ENCODE data around the gene SLC5A3.

Gene SLC5A3

GRCh38 chr21:34112316-34113033 lies 39.1 kb downstream of the SLC5A3 start:
- no peak for DNase-seq (ENCODE audit: extremely low spot score)
- ChIA-PET CTCF (interaction anchor here (0.5 kb wide), 1 partner anchor 191 kb away, joined by 3 read pairs; no protein-coding TSS in a partner anchor), POLR2A (no interaction called here)
- TF ChIP-seq NFRKB (IDR thresholded peaks at IDR 0.05) = no peak
- no peak for TF ChIP-seq SUZ12 (IDR thresholded peaks at IDR 0.05)
- no peak for TF ChIP-seq HDGF (IDR thresholded peaks at IDR 0.05; ENCODE audit: borderline replicate concordance)
- TF ChIP-seq SP1 (IDR thresholded peaks at IDR 0.05) = no peak
- TF ChIP-seq ARNT (IDR thresholded peaks at IDR 0.05) = no peak
- TF ChIP-seq ZNF384 (IDR thresholded peaks at IDR 0.05) = no peak
- TF ChIP-seq FOXA1 (IDR thresholded peaks at IDR 0.05) = no peak

DNA sequence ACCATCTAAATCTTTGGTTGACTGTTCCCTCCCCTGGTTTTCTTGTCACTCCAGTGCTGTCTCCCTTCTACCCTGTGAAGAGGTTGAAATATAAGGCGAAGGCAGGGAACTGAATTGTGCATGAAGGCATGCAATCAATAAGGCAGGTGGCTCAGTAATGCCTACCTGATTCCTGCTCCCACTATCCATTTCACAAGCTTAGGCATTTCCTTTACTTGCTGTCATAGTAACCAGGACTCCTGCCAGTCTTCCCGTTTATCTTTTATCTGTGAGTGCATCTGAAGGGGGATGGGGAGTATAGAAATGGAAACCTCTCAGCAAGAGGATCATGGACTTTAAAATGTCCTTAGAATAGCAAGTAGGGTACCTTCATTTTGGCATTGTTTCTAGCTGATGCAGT lies 40.5 kb downstream of the SLC5A3 start:
- DNase-seq (ENCODE audit: extremely low spot score) = no peak
- no peak for TF ChIP-seq SUZ12 (IDR thresholded peaks at IDR 0.05)
- no peak for TF ChIP-seq FOXA1 (IDR thresholded peaks at IDR 0.05)
- no peak for TF ChIP-seq L3MBTL2 (conservative IDR thresholded peaks at IDR 0.05)
- no peak for TF ChIP-seq ARNT (IDR thresholded peaks at IDR 0.05)
- TF ChIP-seq BHLHE40 (IDR thresholded peaks at IDR 0.05; ENCODE audit: borderline replicate concordance) = no peak
- no peak for TF ChIP-seq LEF1 (IDR thresholded peaks at IDR 0.05; ENCODE audit: borderline replicate concordance)
- TF ChIP-seq SP1 (IDR thresholded peaks at IDR 0.05) = no peak
- TF ChIP-seq HDGF (IDR thresholded peaks at IDR 0.05; ENCODE audit: borderline replicate concordance) = no peak
- TF ChIP-seq FOXM1 (IDR thresholded peaks at IDR 0.05; ENCODE audit: borderline replicate concordance) = no peak
- no peak for TF ChIP-seq CTBP1 (IDR thresholded peaks at IDR 0.05; ENCODE audit: borderline replicate concordance)
- TF ChIP-seq, protein P1, sequence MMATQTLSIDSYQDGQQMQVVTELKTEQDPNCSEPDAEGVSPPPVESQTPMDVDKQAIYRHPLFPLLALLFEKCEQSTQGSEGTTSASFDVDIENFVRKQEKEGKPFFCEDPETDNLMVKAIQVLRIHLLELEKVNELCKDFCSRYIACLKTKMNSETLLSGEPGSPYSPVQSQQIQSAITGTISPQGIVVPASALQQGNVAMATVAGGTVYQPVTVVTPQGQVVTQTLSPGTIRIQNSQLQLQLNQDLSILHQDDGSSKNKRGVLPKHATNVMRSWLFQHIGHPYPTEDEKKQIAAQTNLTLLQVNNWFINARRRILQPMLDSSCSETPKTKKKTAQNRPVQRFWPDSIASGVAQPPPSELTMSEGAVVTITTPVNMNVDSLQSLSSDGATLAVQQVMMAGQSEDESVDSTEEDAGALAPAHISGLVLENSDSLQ (IDR thresholded peaks at IDR 0.05) = no peak
- no peak for TF ChIP-seq ELF4 (IDR thresholded peaks at IDR 0.05)
- TF ChIP-seq ZNF384 (IDR thresholded peaks at IDR 0.05) = no peak
- ChIA-PET CTCF (no interaction called here), POLR2A (no interaction called here)

GRCh38 chr21:34115160-34115559 lies 41.8 kb downstream of the SLC5A3 start:
- POLR2A ChIA-PET = no interaction called here

GRCh38 chr21:34116569-34116968 lies 43.2 kb downstream of the SLC5A3 start:
- TF ChIP-seq BHLHE40 (IDR thresholded peaks at IDR 0.05; ENCODE audit: borderline replicate concordance) (no peak), ARNT (IDR thresholded peaks at IDR 0.05) (no peak), HDGF (IDR thresholded peaks at IDR 0.05; ENCODE audit: borderline replicate concordance) (no peak), FOXM1 (IDR thresholded peaks at IDR 0.05; ENCODE audit: borderline replicate concordance) (no peak), SP1 (IDR thresholded peaks at IDR 0.05) (no peak), ZNF384 (IDR thresholded peaks at IDR 0.05) (no peak), SUZ12 (IDR thresholded peaks at IDR 0.05) (no peak)
- TF ChIP-seq, protein P1 (IDR thresholded peaks at IDR 0.05) = no peak
- ChIA-PET POLR2A (no interaction called here), CTCF (no interaction called here)
- no peak for DNase-seq (ENCODE audit: extremely low spot score)

More at GRCh38 chr21:34115160-34115559, 41.8 kb downstream of the SLC5A3 start:
- CTCF ChIA-PET = no interaction called here
- DNase-seq (ENCODE audit: extremely low spot score) = no peak
- no peak for TF ChIP-seq BHLHE40 (IDR thresholded peaks at IDR 0.05; ENCODE audit: borderline replicate concordance)
- no peak for TF ChIP-seq L3MBTL2 (conservative IDR thresholded peaks at IDR 0.05)
- TF ChIP-seq ZNF384 (IDR thresholded peaks at IDR 0.05) = no peak
- TF ChIP-seq LEF1 (IDR thresholded peaks at IDR 0.05; ENCODE audit: borderline replicate concordance) = no peak
- TF ChIP-seq SUZ12 (IDR thresholded peaks at IDR 0.05) = no peak
- TF ChIP-seq SP1 (IDR thresholded peaks at IDR 0.05) = no peak
- TF ChIP-seq FOXM1 (IDR thresholded peaks at IDR 0.05; ENCODE audit: borderline replicate concordance) = no peak
- TF ChIP-seq ARNT (IDR thresholded peaks at IDR 0.05) = no peak
- TF ChIP-seq FOXA1 (IDR thresholded peaks at IDR 0.05) = no peak

GRCh38 chr21:34120867-34121266 lies 47.5 kb downstream of the SLC5A3 start:
- POLR2A ChIA-PET = no interaction called here
- TF ChIP-seq BHLHE40 (IDR thresholded peaks at IDR 0.05; ENCODE audit: borderline replicate concordance) (no peak), SP1 (IDR thresholded peaks at IDR 0.05) (no peak), TARDBP (IDR thresholded peaks at IDR 0.05) (no peak), ELF4 (IDR thresholded peaks at IDR 0.05) (no peak), NFRKB (IDR thresholded peaks at IDR 0.05) (no peak), HDGF (IDR thresholded peaks at IDR 0.05; ENCODE audit: borderline replicate concordance) (no peak), FOXA1 (IDR thresholded peaks at IDR 0.05) (no peak), SUZ12 (IDR thresholded peaks at IDR 0.05) (no peak), ARNT (IDR thresholded peaks at IDR 0.05) (no peak), CTBP1 (IDR thresholded peaks at IDR 0.05; ENCODE audit: borderline replicate concordance) (no peak), FOXK2 (IDR thresholded peaks at IDR 0.05) (no peak), LEF1 (IDR thresholded peaks at IDR 0.05; ENCODE audit: borderline replicate concordance) (no peak), FOXM1 (IDR thresholded peaks at IDR 0.05; ENCODE audit: borderline replicate concordance) (no peak)
- TF ChIP-seq, protein P1 (IDR thresholded peaks at IDR 0.05) = no peak
- no peak for DNase-seq (ENCODE audit: extremely low spot score)
- CTCF ChIA-PET = no interaction called here

DNA sequence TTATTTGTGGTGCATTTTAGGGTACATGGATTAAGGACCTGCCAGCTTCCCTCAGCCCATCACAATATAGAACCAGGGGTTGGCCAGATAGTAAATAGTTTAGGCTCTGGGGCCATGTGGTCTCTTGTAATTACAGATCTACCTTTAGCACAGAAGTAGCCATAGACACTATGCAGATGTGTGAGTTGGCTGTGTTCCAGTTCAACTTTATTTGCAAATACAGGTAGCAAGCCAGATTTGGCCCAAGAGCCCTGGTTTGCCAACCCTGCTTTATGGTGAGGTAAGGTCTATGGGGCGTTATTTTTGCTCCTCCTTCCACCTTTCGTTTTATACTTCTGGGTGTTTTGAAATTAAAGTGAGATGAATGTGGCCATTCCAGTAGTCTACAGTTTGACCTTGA lies 48.7 kb downstream of the SLC5A3 start:
- POLR2A ChIA-PET = no interaction called here
- no peak for TF ChIP-seq SP1 (IDR thresholded peaks at IDR 0.05)
- TF ChIP-seq NFRKB (IDR thresholded peaks at IDR 0.05) = no peak
- TF ChIP-seq ELF4 (IDR thresholded peaks at IDR 0.05) = no peak
- TF ChIP-seq ZNF384 (IDR thresholded peaks at IDR 0.05) = no peak
- TF ChIP-seq HDGF (IDR thresholded peaks at IDR 0.05; ENCODE audit: borderline replicate concordance) = no peak
- TF ChIP-seq SUZ12 (IDR thresholded peaks at IDR 0.05) = no peak
- TF ChIP-seq ARNT (IDR thresholded peaks at IDR 0.05) = no peak
- TF ChIP-seq FOXM1 (IDR thresholded peaks at IDR 0.05; ENCODE audit: borderline replicate concordance) = no peak
- no peak for TF ChIP-seq FOXA1 (IDR thresholded peaks at IDR 0.05)
- TF ChIP-seq, protein P1 (IDR thresholded peaks at IDR 0.05) = no peak
- no peak for TF ChIP-seq L3MBTL2 (conservative IDR thresholded peaks at IDR 0.05)
- no peak for TF ChIP-seq BHLHE40 (IDR thresholded peaks at IDR 0.05; ENCODE audit: borderline replicate concordance)
- no peak for TF ChIP-seq TARDBP (IDR thresholded peaks at IDR 0.05)
- TF ChIP-seq FOXK2 (IDR thresholded peaks at IDR 0.05) = no peak
- no peak for TF ChIP-seq LEF1 (IDR thresholded peaks at IDR 0.05; ENCODE audit: borderline replicate concordance)
- no peak for TF ChIP-seq CTBP1 (IDR thresholded peaks at IDR 0.05; ENCODE audit: borderline replicate concordance)
- CTCF ChIA-PET = interaction anchor here (0.6 to 0.7 kb wide), 2 partner anchors 29 to 32 kb away, joined by 3 to 7 read pairs; no protein-coding TSS in a partner anchor

More for the DNA sequence above, 48.7 kb downstream of the SLC5A3 start:
- DNase-seq (ENCODE audit: extremely low spot score) = no peak
